GM12878 (cell line): ENCODE data around the gene PDE9A.

Experiments
- BHLHE40 ChIP-seq, 2 experiments: fragments of 450-650 bp in 1 of 2; IDR thresholded peaks; 2 replicates each; pipeline ENCODE4 v1.6.1; 2011 to 2017; ENCODE audit warnings: low read depth in 2 of 2, borderline replicate concordance in 1 of 2, improper control_type of control experiment in 1 of 2, low read length in 1 of 2, mild to moderate bottlenecking in 1 of 2
- CTCF ChIP-seq, 3 experiments: IDR thresholded peaks in 2 of 3; conservative IDR thresholded peaks in 1 of 3; 2 replicates each; pipeline ENCODE4 v1.5.1; 2011; ENCODE audit warnings: low read depth in 3 of 3, low read length in 3 of 3, mild to moderate bottlenecking in 3 of 3, control low read depth in 2 of 3, moderate library complexity in 2 of 3, inconsistent platforms in 1 of 3, mixed read lengths in 1 of 3; ENCODE audit not compliant: control insufficient read depth in 2 of 3, insufficient read depth in 1 of 3; ENCODE audit errors: extremely low read depth in 1 of 3
- E2F4 ChIP-seq: IDR thresholded peaks from 2 replicates; pipeline ENCODE4 v1.6.1; 2012; ENCODE audit warnings: low read depth, low read length, improper control_type of control experiment
- ETV6 ChIP-seq, 2 experiments: fragments of 450-650 bp in 1 of 2; IDR thresholded peaks in 1 of 2; conservative IDR thresholded peaks in 1 of 2; 2 replicates each; pipeline ENCODE4 v1.6.1; 2014; ENCODE audit warnings: antibody characterized with exemption in 1 of 2, borderline replicate concordance in 1 of 2, low read depth in 1 of 2, mild to moderate bottlenecking in 1 of 2, moderate library complexity in 1 of 2
- EZH2 ChIP-seq: IDR thresholded peaks from 2 replicates; pipeline ENCODE4 v1.6.1; 2012; ENCODE audit warnings: low read depth, mild to moderate bottlenecking, control low read depth, inconsistent platforms, low read length, borderline replicate concordance; ENCODE audit not compliant: control insufficient read depth
- HSF1 ChIP-seq: fragments of 150-350 bp; IDR thresholded peaks from 2 replicates; pipeline ENCODE4 v1.6.1; 2014; ENCODE audit warnings: mild to moderate bottlenecking, low read depth, low read length
- MAX ChIP-seq: IDR thresholded peaks from 2 replicates; pipeline ENCODE4 v1.6.1; 2012; ENCODE audit warnings: low read depth, low read length, improper control_type of control experiment
- MYB ChIP-seq: fragments of 150-350 bp; IDR thresholded peaks from 2 replicates; pipeline ENCODE4 v1.6.1; 2014; ENCODE audit warnings: mild to moderate bottlenecking, low read depth, low read length, borderline replicate concordance
- RAD21 ChIP-seq: IDR thresholded peaks from 2 replicates; pipeline ENCODE4 v1.6.1; 2011; ENCODE audit warnings: mild to moderate bottlenecking, low read depth, low read length, moderate library complexity; ENCODE audit not compliant: insufficient read depth
- REST ChIP-seq: IDR thresholded peaks from 2 replicates; pipeline ENCODE4 v1.6.1; 2012; ENCODE audit warnings: mild to moderate bottlenecking, low read depth, low read length
- TAF1 ChIP-seq: IDR thresholded peaks from 2 replicates; pipeline ENCODE4 v1.6.1; 2011; ENCODE audit warnings: mild to moderate bottlenecking, low read depth, low read length, borderline replicate concordance
- ZBTB4 ChIP-seq: fragments of 450-650 bp; formaldehyde crosslinking; IDR thresholded peaks from 2 replicates; pipeline ENCODE4 v1.4.0; 2022; ENCODE audit warnings: mild to moderate bottlenecking, moderate library complexity

GRCh38 chr21:42705346-42705745 lies 51.9 kb downstream of the PDE9A start:
- TF ChIP-seq E2F4, result no peak
- TF ChIP-seq CTCF (IDR thresholded peaks at IDR 0.05 in 2 of 3, conservative IDR thresholded peaks at IDR 0.05 in 1 of 3; ENCODE audit: control insufficient read depth in 2 of 3, extremely low read depth in 1 of 3, insufficient read depth in 1 of 3, low read depth in 3 of 3, low read length in 3 of 3), result no peak
- no peak for TF ChIP-seq HSF1
- TF ChIP-seq MAX, result no peak
- no peak for TF ChIP-seq TAF1
- TF ChIP-seq RAD21, result no peak
- TF ChIP-seq MYB, result no peak
- TF ChIP-seq ZBTB4 (CRISPR knock-in tag), result no peak
- TF ChIP-seq BHLHE40 (IDR thresholded peaks at IDR 0.05; ENCODE audit: borderline replicate concordance in 1 of 2, low read depth in 2 of 2, low read length in 1 of 2), result no peak
- no peak for TF ChIP-seq EZH2
- no peak for TF ChIP-seq REST
- no peak for TF ChIP-seq ETV6 (conservative IDR thresholded peaks at IDR 0.05 in 1 of 2, IDR thresholded peaks at IDR 0.05 in 1 of 2; ENCODE audit: borderline replicate concordance in 1 of 2, low read depth in 1 of 2)
